IMR-90 (cell line): ENCODE data around the gene PRKN. TPM values are rescaled to one million over a fixed set of nuclear protein-coding genes. Genes with fewer than 3 reads are reported as not detected.

Experiments used
- ATAC-seq: fragments of 200-7000 bp; cut with Tn5 transposase; 2 replicates; pipeline ENCODE4 v1.9.1; 2020; ENCODE audit warnings: low read depth, mild to moderate bottlenecking, moderate library complexity
- BruUV-seq: library from RNA; stranded (reverse); fragments of 400-500 nt; replicated peaks from 2 replicates; lab custom pipeline; 2021; lab: Mats Ljungman, UMichigan
- CTCF ChIA-PET: fragments of 300-600 bp; formaldehyde crosslinking; extraction: SDS; loops from one replicate; lab custom pipeline; 2021; ENCODE audit warnings: antibody characterized with exemption; lab: Yijun Ruan, JAX
- POLR2A ChIA-PET: fragments of 300-600 bp; sonication (Branson Sonifier 250); formaldehyde crosslinking; loops from one replicate; lab custom pipeline; 2022; ENCODE audit warnings: antibody characterized with exemption; ENCODE audit not compliant: unreplicated experiment; lab: Charles Lee
- DNase-seq: peaks from one replicate; pipeline ENCODE4 v3.0.0; 2013
- H2AFZ ChIP-seq: replicated peaks from 2 replicates; pipeline ENCODE3; 2013; ENCODE audit warnings: low read length, mild to moderate bottlenecking; ENCODE audit not compliant: poor library complexity
- H2AK5ac ChIP-seq: 2 replicates; pipeline ENCODE4 v1.6.1; 2013; ENCODE audit warnings: low read depth, low read length, inconsistent platforms
- H2AK9ac ChIP-seq: replicated peaks from 2 replicates; pipeline ENCODE3; 2013; ENCODE audit warnings: mild to moderate bottlenecking, low read depth, low read length, moderate library complexity; ENCODE audit not compliant: poor library complexity
- H2BK120ac ChIP-seq: 2 replicates; pipeline ENCODE4 v1.6.1; 2013; ENCODE audit warnings: low read depth, low read length, inconsistent platforms
- H2BK15ac ChIP-seq: 3 replicates; pipeline ENCODE4 v1.6.1; 2013; ENCODE audit warnings: low read depth, low read length, inconsistent platforms
- H2BK20ac ChIP-seq: 2 replicates; pipeline ENCODE4 v1.6.1; 2013; ENCODE audit warnings: low read depth, mild to moderate bottlenecking, inconsistent platforms, low read length, moderate library complexity
- H2BK5ac ChIP-seq: 2 replicates; pipeline ENCODE4 v1.6.1; 2013; ENCODE audit warnings: mild to moderate bottlenecking, low read depth, low read length, inconsistent platforms; ENCODE audit not compliant: poor library complexity, severe bottlenecking
- H3K14ac ChIP-seq: replicated peaks from 2 replicates; pipeline ENCODE4 v1.6.1; 2013; ENCODE audit warnings: low read depth, low read length, inconsistent platforms
- H3K18ac ChIP-seq: 2 replicates; pipeline ENCODE4 v1.6.1; 2013; ENCODE audit warnings: low read depth, low read length, control low read depth
- H3K23ac ChIP-seq: 2 replicates; pipeline ENCODE4 v1.6.1; 2013; ENCODE audit warnings: low read depth, low read length, inconsistent platforms
- H3K27ac ChIP-seq: 2 replicates; pipeline ENCODE4 v1.5.1; 2013; ENCODE audit warnings: mild to moderate bottlenecking, control low read depth, low read length; ENCODE audit not compliant: insufficient read depth
- H3K27me3 ChIP-seq: 2 replicates; pipeline ENCODE4 v1.6.1; 2013; ENCODE audit warnings: low read length; ENCODE audit not compliant: control insufficient read depth, insufficient read depth
- H3K36me3 ChIP-seq: 2 replicates; pipeline ENCODE4 v1.6.1; 2013; ENCODE audit warnings: low read length, mixed read lengths; ENCODE audit not compliant: control insufficient read depth, insufficient read depth
- H3K4ac ChIP-seq: 2 replicates; pipeline ENCODE4 v1.6.1; 2013; ENCODE audit warnings: low read depth, low read length, inconsistent platforms
- H3K4me1 ChIP-seq: 2 replicates; pipeline ENCODE4 v1.6.1; 2013; ENCODE audit warnings: low read length, mixed read lengths; ENCODE audit not compliant: control insufficient read depth, insufficient read depth
- H3K4me2 ChIP-seq: 2 replicates; pipeline ENCODE4 v1.6.1; 2013; ENCODE audit warnings: low read depth, mild to moderate bottlenecking, control low read depth, low read length, moderate library complexity
- H3K4me3 ChIP-seq: 2 replicates; pipeline ENCODE4 v1.5.1; 2013; ENCODE audit warnings: low read depth, mild to moderate bottlenecking, control low read depth, low read length, moderate library complexity; ENCODE audit not compliant: insufficient read depth
- H3K56ac ChIP-seq: 2 replicates; pipeline ENCODE4 v1.6.1; 2013; ENCODE audit warnings: low read length, inconsistent platforms; ENCODE audit not compliant: insufficient read depth; ENCODE audit errors: extremely low read depth
- H3K79me1 ChIP-seq, 2 experiments: 2 replicates each; pipeline ENCODE4 v1.6.1; 2013; ENCODE audit warnings: low read length in 2 of 2, inconsistent platforms in 1 of 2, low read depth in 1 of 2
- H3K9ac ChIP-seq: 2 replicates; pipeline ENCODE4 v1.6.1; 2013; ENCODE audit warnings: low read depth, low read length, control low read depth
- H3K9me1 ChIP-seq: 2 replicates; pipeline ENCODE4 v1.6.1; 2013; ENCODE audit warnings: low read length, inconsistent platforms; ENCODE audit not compliant: insufficient read depth
- H3K9me3 ChIP-seq: 2 replicates; pipeline ENCODE4 v1.6.1; 2013; ENCODE audit warnings: low read length; ENCODE audit not compliant: control insufficient read depth, insufficient read depth
- H4K20me1 ChIP-seq: 2 replicates; pipeline ENCODE4 v1.6.1; 2013; ENCODE audit warnings: low read length, inconsistent platforms; ENCODE audit not compliant: insufficient read depth
- H4K5ac ChIP-seq: 2 replicates; pipeline ENCODE4 v1.6.1; 2013; ENCODE audit warnings: mild to moderate bottlenecking, low read depth, low read length, control low read depth
- H4K8ac ChIP-seq, 2 experiments: 2 replicates each; pipeline ENCODE4 v1.6.1; 2013; ENCODE audit warnings: low read depth in 2 of 2, low read length in 2 of 2, control low read depth in 1 of 2, inconsistent platforms in 1 of 2
- H4K91ac ChIP-seq: 2 replicates; pipeline ENCODE4 v1.6.1; 2013; ENCODE audit warnings: low read depth, low read length, inconsistent platforms; ENCODE audit not compliant: insufficient read depth
- RCOR1 ChIP-seq: IDR thresholded peaks from 2 replicates; pipeline ENCODE4 v1.6.1; 2012; ENCODE audit warnings: mild to moderate bottlenecking, low read length, improper control_type of control experiment; ENCODE audit not compliant: insufficient replicate concordance
- WGBS, 2 experiments: methylation state at CpG; one replicate each; pipeline versions ENCODE4 v1.1.5 to v1.1.7; 2013; ENCODE audit warnings: missing lambda C conversion rate in 2 of 2; ENCODE audit not compliant: insufficient read length in 1 of 2; ENCODE audit errors: extremely low coverage in 2 of 2; 5-methylcytosine and 5-hydroxymethylcytosine counted together
- dilution Hi-C: fragments of 300-500 bp; cut with HindIII; formaldehyde crosslinking; loops from one replicate; pipeline ENCODE4 v1.14.3; 2018; ENCODE audit warnings: low sequenced_read_pairs; ENCODE audit not compliant: unreplicated experiment
- in situ Hi-C: fragments of 300-500 bp; cut with MboI; formaldehyde crosslinking; loops from 3 replicates; pipeline ENCODE4 v1.14.3; 2019; ENCODE audit warnings: low sequenced_read_pairs, inconsistent platforms, mixed read lengths
- intact Hi-C: fragments of 100-400 bp; cut with micrococcal nuclease; formaldehyde crosslinking; loops from 2 replicates; pipeline ENCODE4 v1.10.0; 2022
- polyA plus RNA-seq, 3 experiments: library from polyadenylated mRNA; depleted of rRNA; stranded (reverse); fragments of >200 nt; gene quantifications; 2 replicates each; pipeline ENCODE4 v1.2.3, GENCODE V29; 2012; ENCODE audit warnings: low replicate concordance in 1 of 3
- total RNA-seq: library from RNA; depleted of rRNA; stranded (reverse); fragments of >200 nt; gene quantifications from 2 replicates; pipeline ENCODE4 v1.2.3, GENCODE V29; 2012
- TF ChIP-seq, protein P1 (sequence below): fragments of 150-350 bp; IDR thresholded peaks from 2 replicates; pipeline ENCODE4 v1.6.1; 2016; ENCODE audit warnings: low read depth, mild to moderate bottlenecking, low read length, moderate library complexity, borderline replicate concordance

PRKN gene
- total and polyA plus RNA-seq, 2 of the 4 experiments (the other 2 are of a cell fraction): 0.15 to 0.18 TPM

DNA sequence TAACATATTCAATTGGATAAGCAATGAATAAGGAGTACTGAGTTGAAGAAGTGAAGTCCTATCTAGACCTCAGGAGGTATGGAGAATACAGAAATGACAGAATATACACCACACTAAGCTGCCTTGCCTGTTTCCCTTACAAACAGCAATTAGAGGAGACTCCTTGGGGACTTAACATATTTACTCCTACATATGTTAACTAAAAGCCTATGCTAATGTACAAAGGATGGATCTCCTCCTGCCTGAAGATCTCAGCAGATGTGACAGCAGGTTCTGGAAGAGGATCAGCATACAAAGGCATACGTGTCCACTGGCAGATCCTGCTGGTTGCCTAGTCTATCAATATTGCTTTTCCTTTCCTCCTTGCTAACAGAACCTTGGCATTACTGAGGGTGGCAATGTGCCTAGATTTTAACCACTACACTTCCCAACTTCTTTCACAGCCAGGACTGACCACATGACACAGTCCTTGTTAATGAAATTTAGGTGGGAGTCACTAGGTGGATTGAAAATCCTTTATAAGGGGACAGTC is 29.6 kb downstream of the PRKN start:
- no peak overlapping the region for H3K4ac ChIP-seq
- no peak overlapping the region for H2BK120ac ChIP-seq
- no peak overlapping the region for H4K5ac ChIP-seq
- ATAC-seq (no peak), DNase-seq (no peak)
- CTCF ChIA-PET: no interaction called here
- H3K79me1 ChIP-seq: no peaks in the 10 kb centered on the region
- H4K8ac ChIP-seq: no peak overlapping the region
- no peak overlapping the region for H3K9ac ChIP-seq
- no peak overlapping the region for H3K4me3 ChIP-seq
- no peaks in the 10 kb centered on the region for H3K9me1 ChIP-seq
- no peak overlapping the region for H3K4me2 ChIP-seq
- H3K23ac ChIP-seq: no peak overlapping the region
- H3K36me3 ChIP-seq: no peaks in the 10 kb centered on the region
- no peak overlapping the region for H3K56ac ChIP-seq
- H2BK20ac ChIP-seq: no peak overlapping the region
- no peak overlapping the region for H4K91ac ChIP-seq
- H2BK15ac ChIP-seq: no peak overlapping the region
- no peak overlapping the region for H3K14ac ChIP-seq
- intact Hi-C loops: no loop called here
- H2AK9ac ChIP-seq: no peak overlapping the region
- no peak overlapping the region for H2AK5ac ChIP-seq
- no peak overlapping the region for H2AFZ ChIP-seq
- in situ Hi-C loops: no loop called here
- no TSS peak for BruUV-seq
- no peaks in the 10 kb centered on the region for H3K4me1 ChIP-seq
- no peak for TF ChIP-seq RCOR1
- TF ChIP-seq, protein P1, sequence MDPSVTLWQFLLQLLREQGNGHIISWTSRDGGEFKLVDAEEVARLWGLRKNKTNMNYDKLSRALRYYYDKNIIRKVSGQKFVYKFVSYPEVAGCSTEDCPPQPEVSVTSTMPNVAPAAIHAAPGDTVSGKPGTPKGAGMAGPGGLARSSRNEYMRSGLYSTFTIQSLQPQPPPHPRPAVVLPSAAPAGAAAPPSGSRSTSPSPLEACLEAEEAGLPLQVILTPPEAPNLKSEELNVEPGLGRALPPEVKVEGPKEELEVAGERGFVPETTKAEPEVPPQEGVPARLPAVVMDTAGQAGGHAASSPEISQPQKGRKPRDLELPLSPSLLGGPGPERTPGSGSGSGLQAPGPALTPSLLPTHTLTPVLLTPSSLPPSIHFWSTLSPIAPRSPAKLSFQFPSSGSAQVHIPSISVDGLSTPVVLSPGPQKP: no peak
- POLR2A ChIA-PET: no interaction called here
- no CpG with 5 or more reads among the region's 1 CpG for WGBS, 2 experiments
- peaks cover 3% of the 10 kb centered on the region for H3K9me3 ChIP-seq
- H3K27ac ChIP-seq: no peak overlapping the region
- no peak overlapping the region for H3K18ac ChIP-seq
- H3K27me3 ChIP-seq: no peaks in the 10 kb centered on the region
- dilution Hi-C loops: no loop called here
- H2BK5ac ChIP-seq: no peak overlapping the region
- no peaks in the 10 kb centered on the region for H4K20me1 ChIP-seq
